GM12878 (cell line): ENCODE data around the gene GNAO1. TPM values are rescaled to one million over a fixed set of nuclear protein-coding genes. Genes with fewer than 3 reads are reported as not detected.

Experiments
- CUX1 ChIP-seq: IDR thresholded peaks from 2 replicates; pipeline ENCODE4 v1.6.1; 2012; ENCODE audit warnings: improper control_type of control experiment, low read depth, low read length; ENCODE audit not compliant: insufficient replicate concordance
- GATAD2B ChIP-seq: fragments of 450-650 bp; conservative IDR thresholded peaks from 2 replicates; pipeline ENCODE4 v1.6.1; 2017; ENCODE audit warnings: low read depth, mild to moderate bottlenecking, moderate library complexity
- NFYA ChIP-seq: IDR thresholded peaks from 2 replicates; pipeline ENCODE4 v1.6.1; 2011; ENCODE audit warnings: low read depth, mild to moderate bottlenecking, low read length, improper control_type of control experiment, borderline replicate concordance
- ZBTB11 ChIP-seq: fragments of 450-650 bp; formaldehyde crosslinking; IDR thresholded peaks from 2 replicates; pipeline ENCODE4 v1.5.0; 2022; ENCODE audit warnings: mild to moderate bottlenecking, missing genetic modification characterization
- polyA plus RNA-seq, 11 experiments: library from polyadenylated mRNA; depleted of rRNA in 4 of 11; unstranded in 6 of 11; stranded (reverse) in 5 of 11; fragments of >200 nt; fragmentation: Nextera tagmentation in 4 of 11; fragmentation: Illumina TruSeq in 1 of 11; extraction: Ambion mirVana in 4 of 11; extraction: Trizol in 1 of 11; gene quantifications; 1 replicate in 1 of 11; 2 replicates in 10 of 11; pipeline versions ENCODE4 v1.2.1 to v1.2.3, GENCODE V29; 2011 to 2016; ENCODE audit warnings: inconsistent platforms in 2 of 11, missing spikeins in 2 of 11, low read depth in 1 of 11
- total RNA-seq, 4 experiments: library from RNA; depleted of rRNA in 3 of 4; stranded (reverse); fragments of >200 nt in 3 of 4; fragmentation: Illumina TruSeq in 1 of 4; extraction: Trizol in 1 of 4; gene quantifications; 2 replicates each; pipeline versions ENCODE4 v1.2.1 to v1.2.3, GENCODE V29; 2013 to 2021

GNAO1 gene
- total and polyA plus RNA-seq, 10 of the 15 experiments (the other 5 are each of a cell fraction or from before 2014, with no cell fraction given), result 0.05 to 0.28 (median 0.14) TPM; not detected in 6

- TF ChIP-seq CUX1, result no peak
- TF ChIP-seq GATAD2B, result no peak
- TF ChIP-seq NFYA, result no peak
- TF ChIP-seq ZBTB11 (CRISPR knock-in tag), result no peak
Measured at GRCh38 chr16:56297684-56298083, 106.4 kb downstream of the GNAO1 start (continued).
